SK-N-MC (cell line): ENCODE data around the gene LYRM4.

Experiments
- DNase-seq: peaks from one replicate; pipeline ENCODE4 v3.0.0-alpha.2; 2011; ENCODE audit warnings: low read depth, low spot score
- H3K27ac ChIP-seq: fragments of 200-600 bp; sonication (generic); 2 replicates; pipeline ENCODE4 v1.5.1; 2016; ENCODE audit warnings: mixed run types
- H3K36me3 ChIP-seq: fragments of 200-600 bp; sonication (generic); 2 replicates; pipeline ENCODE4 v1.6.1; 2017; ENCODE audit warnings: antibody characterized with exemption, low read length, mixed read lengths; ENCODE audit not compliant: insufficient read depth
- H3K4me3 ChIP-seq: fragments of 200-600 bp; sonication (generic); 2 replicates; pipeline ENCODE4 v1.5.1; 2016
- H3K9ac ChIP-seq: fragments of 200-600 bp; sonication (generic); 2 replicates; pipeline ENCODE4 v1.8.0; 2017; ENCODE audit warnings: mixed run types, mixed read lengths; ENCODE audit not compliant: insufficient read length
- H3K9me3 ChIP-seq: fragments of 200-600 bp; sonication (generic); 2 replicates; pipeline ENCODE4 v1.6.1; 2017; ENCODE audit warnings: low read depth, mild to moderate bottlenecking, antibody characterized with exemption, low read length, moderate library complexity, mixed read lengths
- EZH2 ChIP-seq: fragments of 200-600 bp; sonication (generic); IDR thresholded peaks from one replicate; pipeline ENCODE4 v1.6.1; 2017; ENCODE audit warnings: antibody characterized with exemption
- FOXP2 ChIP-seq: optimal IDR thresholded peaks from 2 replicates; pipeline ENCODE3; 2011; ENCODE audit warnings: mild to moderate bottlenecking, moderate library complexity; ENCODE audit not compliant: insufficient read depth; ENCODE audit errors: extremely low read length, control extremely low read depth
- POLR2AphosphoS5 ChIP-seq: IDR thresholded peaks from 2 replicates; pipeline ENCODE4 v1.6.1; 2012; ENCODE audit warnings: mild to moderate bottlenecking, low read depth, low read length, borderline replicate concordance

LYRM4 gene

DNA sequence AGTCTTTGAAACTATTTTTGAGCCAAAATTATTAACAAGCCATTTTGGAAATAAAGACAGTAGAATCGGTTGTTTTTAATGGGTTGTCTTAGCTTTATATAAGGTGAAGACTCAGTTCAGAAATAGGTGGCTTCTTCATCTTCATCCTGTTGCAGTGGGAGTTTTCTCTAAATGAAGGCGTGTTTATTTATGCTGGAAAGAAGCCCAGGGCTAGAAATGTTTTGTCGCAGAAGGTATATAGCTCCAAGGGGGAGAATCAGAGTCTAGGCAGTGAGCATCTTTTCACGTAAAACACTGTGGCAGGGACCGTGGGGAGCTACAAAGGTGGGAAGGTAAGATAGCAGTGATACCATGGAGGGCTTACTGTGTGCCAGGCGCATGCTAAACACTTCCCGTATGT is 34.9 kb upstream of the LYRM4 start:
- H3K9me3 ChIP-seq: no peaks in the 10 kb centered on the region
- no peak overlapping the region for H3K27ac ChIP-seq
- H3K36me3 ChIP-seq: no peaks in the 10 kb centered on the region
- no peak overlapping the region for H3K4me3 ChIP-seq
- DNase-seq: no peak
- TF ChIP-seq EZH2 (no peak), FOXP2 (no peak), POLR2AphosphoS5 (no peak)
- no peak overlapping the region for H3K9ac ChIP-seq

DNA sequence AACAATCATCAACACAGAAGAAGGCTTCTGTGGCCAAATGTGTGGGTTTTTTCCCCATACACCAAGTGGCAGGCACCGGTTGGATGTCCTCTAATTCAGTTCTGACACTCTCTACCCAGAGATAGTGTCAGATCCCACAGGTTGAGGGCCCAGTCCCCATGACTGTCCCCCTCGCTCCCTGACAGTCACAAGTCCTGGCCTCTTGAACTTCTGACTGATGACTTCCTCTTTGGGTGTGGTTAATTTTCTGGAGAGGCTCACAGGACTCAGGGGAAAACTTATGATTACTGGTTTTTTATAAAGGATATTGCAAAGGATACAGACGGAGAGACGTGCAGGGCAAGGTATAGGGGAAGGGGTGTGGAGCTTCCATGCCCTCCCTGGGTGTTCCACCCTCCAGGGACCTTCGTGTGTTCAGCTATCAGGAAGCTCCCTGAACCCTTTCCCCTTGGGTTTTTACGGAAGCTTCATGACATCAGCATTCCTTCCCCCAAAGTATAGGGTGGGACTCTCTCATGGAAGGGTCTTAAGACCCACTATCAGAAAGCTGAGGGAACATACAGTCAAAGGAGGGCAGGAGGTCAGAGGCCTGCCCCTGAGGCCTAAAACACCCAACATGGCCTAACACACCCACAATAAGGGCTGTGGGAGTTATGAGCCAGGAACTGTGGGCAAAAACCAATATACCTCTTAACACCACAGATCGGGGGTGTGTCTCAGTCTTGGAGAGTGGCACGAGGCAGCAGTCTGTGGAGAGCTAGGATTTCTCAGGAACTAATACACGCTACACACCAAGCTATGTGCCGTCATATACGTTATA is 33.9 kb upstream of the LYRM4 start:
- DNase-seq: no peak
- no peak for TF ChIP-seq POLR2AphosphoS5
- no peak for TF ChIP-seq EZH2
- no peak for TF ChIP-seq FOXP2
- H3K4me3 ChIP-seq: no peak overlapping the region
- H3K9ac ChIP-seq: no peak overlapping the region
- H3K9me3 ChIP-seq: no peaks in the 10 kb centered on the region
- H3K36me3 ChIP-seq: no peaks in the 10 kb centered on the region
- H3K27ac ChIP-seq: no peak overlapping the region

DNA sequence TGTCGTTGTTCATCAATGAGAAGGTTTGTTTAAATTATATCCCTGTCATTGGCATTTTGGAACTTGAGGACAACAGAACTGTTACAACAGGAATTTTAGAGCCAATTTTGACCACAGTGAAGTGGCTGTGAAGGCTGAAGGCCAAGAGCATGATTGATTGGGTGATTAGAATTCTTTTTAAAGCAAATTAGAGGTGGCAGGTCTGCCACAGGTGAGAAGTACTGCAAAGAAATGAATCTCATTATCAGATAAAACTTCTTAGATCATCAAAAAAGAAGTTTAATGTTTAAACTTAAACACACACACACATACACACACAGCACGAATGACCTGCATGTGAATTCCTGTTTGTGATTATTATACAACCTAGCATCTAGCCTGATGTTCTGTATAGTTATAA is 32.9 kb upstream of the LYRM4 start:
- H3K9me3 ChIP-seq: no peaks in the 10 kb centered on the region
- no peak overlapping the region for H3K27ac ChIP-seq
- H3K36me3 ChIP-seq: no peaks in the 10 kb centered on the region
- H3K9ac ChIP-seq: no peak overlapping the region
- H3K4me3 ChIP-seq: no peak overlapping the region
- DNase-seq: no peak
- TF ChIP-seq EZH2: no peak
- TF ChIP-seq POLR2AphosphoS5: no peak
- TF ChIP-seq FOXP2: no peak

DNA sequence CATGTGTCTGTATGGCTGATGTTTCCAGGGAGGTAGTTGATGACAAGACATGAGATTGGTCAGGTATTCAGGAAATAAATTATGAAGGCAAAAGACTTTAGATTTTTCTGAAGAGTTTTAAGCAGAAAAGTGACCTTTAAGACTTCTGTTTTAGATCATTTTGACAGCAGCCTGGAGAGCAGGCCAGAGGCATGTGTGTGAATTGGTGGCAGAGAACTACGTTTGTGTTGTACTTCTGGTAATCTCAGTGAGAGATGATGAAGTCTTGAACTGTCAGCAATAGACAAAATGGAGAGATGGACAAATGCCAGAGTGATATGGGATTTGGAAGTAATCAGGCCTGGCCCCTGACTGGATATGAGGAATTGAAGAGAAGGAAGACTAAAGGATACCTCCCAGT is 31.4 kb upstream of the LYRM4 start:
- Histone ChIP-seq H3K4me3 (no peak overlapping the region), H3K36me3 (no peaks in the 10 kb centered on the region), H3K9me3 (no peaks in the 10 kb centered on the region), H3K27ac (no peak overlapping the region), H3K9ac (no peak overlapping the region)
- TF ChIP-seq EZH2 (no peak), FOXP2 (no peak), POLR2AphosphoS5 (no peak)
- DNase-seq: no peak

DNA sequence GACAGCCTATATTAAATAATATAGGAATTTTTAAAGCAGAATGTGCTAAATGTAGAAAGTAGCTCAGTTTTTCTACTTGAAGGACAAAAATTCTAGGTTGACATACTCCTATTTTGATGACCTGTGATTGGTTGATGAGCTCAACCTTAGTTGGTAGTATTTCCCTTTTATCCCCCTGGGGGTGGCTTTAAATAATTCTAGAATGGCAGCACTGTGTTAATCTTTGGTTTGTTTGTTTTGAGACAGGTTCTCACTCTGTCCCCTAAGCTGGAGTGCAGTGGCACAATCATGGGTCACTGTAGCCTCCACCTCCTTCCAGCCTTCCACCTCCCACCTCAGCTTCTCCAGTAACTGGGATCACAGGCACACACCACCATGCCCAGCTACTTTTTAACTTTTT is 29.8 kb upstream of the LYRM4 start:
- Histone ChIP-seq H3K36me3 (no peaks in the 10 kb centered on the region), H3K9ac (no peak overlapping the region), H3K27ac (no peak overlapping the region), H3K9me3 (no peaks in the 10 kb centered on the region), H3K4me3 (no peak overlapping the region)
- TF ChIP-seq EZH2 (no peak), POLR2AphosphoS5 (no peak), FOXP2 (no peak)
- DNase-seq: no peak

DNA sequence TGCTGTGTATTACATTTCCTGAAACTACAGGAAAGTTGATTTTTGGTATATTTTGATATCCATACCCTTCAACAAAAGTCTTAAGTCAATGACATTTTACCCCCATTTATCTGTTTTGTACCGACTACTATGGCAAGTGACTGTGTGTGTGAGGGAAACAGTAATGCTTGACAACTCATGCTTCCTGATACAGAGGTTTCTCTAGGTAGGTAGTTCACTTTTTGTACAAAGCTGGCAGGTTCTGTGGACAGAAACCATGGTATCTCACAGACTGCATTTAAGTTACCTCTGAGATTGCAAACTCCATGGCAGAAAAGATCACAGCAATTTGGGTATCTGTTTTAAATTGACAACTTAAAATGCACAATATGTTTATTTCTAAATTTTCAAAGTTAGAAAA is 29.3 kb upstream of the LYRM4 start:
- H3K27ac ChIP-seq: no peak overlapping the region
- TF ChIP-seq FOXP2: no peak
- TF ChIP-seq EZH2: no peak
- no peak for TF ChIP-seq POLR2AphosphoS5
- no peak overlapping the region for H3K4me3 ChIP-seq
- H3K9ac ChIP-seq: no peak overlapping the region
- no peak for DNase-seq
- no peaks in the 10 kb centered on the region for H3K36me3 ChIP-seq
- H3K9me3 ChIP-seq: no peaks in the 10 kb centered on the region

DNA sequence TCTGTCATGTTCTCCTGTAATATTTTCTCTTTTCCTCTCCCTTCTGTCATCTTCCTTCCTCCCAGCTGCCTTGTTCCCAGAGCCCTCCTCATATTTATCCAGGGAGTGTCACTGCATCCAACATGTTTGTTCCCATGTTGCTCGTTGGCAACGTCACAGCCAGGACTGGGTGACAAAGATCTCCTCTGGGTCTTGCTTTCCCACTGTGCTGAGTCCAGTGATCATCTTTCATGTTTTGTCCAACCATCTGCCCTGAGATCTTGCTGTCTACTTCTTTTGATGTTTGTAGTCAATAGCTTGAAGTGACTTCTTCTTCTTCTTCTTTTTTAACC is 27.2 kb upstream of the LYRM4 start:
- Histone ChIP-seq H3K4me3 (no peak overlapping the region), H3K27ac (no peak overlapping the region), H3K9ac (no peak overlapping the region), H3K36me3 (no peaks in the 10 kb centered on the region), H3K9me3 (no peaks in the 10 kb centered on the region)
- DNase-seq: no peak
- TF ChIP-seq FOXP2 (no peak), EZH2 (no peak), POLR2AphosphoS5 (no peak)

DNA sequence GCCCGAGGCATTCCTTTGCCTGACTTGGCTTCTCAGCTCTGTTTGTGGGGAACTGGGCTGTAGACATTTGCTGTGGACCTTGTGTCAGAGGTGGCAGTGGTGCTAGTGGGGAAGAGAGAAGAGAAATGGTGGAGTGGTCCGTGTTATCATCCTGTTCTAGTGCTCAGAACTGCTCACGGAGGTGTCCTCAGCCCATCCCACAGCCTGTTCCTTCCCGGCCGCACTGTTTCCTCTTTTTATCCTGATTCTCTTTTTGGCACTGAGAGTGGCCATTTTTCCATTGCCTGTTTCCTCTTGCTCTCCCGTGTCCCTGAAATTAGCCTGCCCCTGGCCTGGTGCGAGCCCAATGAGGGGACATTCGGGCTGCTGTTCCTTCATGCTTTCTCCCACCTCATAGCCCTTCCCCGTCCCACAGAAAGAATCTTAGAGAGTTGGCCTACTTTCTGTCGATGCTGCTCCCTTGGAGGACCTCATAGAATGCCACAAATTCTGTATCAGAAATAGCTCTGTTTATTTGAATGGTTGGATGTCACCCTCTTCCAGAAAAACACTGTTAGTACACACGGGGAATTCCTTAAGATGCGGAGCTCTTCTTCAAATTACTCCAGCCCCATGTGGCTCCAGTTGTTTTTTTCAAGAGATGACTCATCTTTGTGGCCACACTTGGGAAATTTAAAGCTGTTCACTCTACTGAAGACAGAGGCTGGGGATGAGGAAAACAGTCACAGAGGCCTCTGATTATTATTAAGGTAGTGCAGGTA is 26.6 kb upstream of the LYRM4 start:
- H3K9ac ChIP-seq: no peak overlapping the region
- no peak for DNase-seq
- TF ChIP-seq POLR2AphosphoS5 (no peak), EZH2 (no peak), FOXP2 (no peak)
- H3K27ac ChIP-seq: no peak overlapping the region
- no peaks in the 10 kb centered on the region for H3K36me3 ChIP-seq
- no peaks in the 10 kb centered on the region for H3K9me3 ChIP-seq
- H3K4me3 ChIP-seq: no peak overlapping the region
